MCF 10A (cell line): Measurements from ENCODE around the gene UNC79. TPM values are rescaled to one million over a fixed set of nuclear protein-coding genes. Genes with fewer than 3 reads are reported as not detected.
"Not testable (repeated sequence)": the region's sequence is repeated elsewhere in the genome, so short reads cannot be mapped to it uniquely, and the experiment has no call there.

Source experiments
- BruUV-seq: library from RNA; stranded (reverse); fragments of 400-500 nt; replicated peaks from 2 replicates; lab custom pipeline; 2021; lab: Mats Ljungman, UMichigan
- CTCF ChIA-PET: fragments of 300-600 bp; sonication (Branson Sonifier 250); formaldehyde crosslinking; extraction: SDS; loops from one replicate; lab custom pipeline; 2021; ENCODE audit warnings: antibody characterized with exemption, inconsistent platforms; lab: Yijun Ruan, JAX
- POLR2A ChIA-PET: fragments of 300-600, 350-650 bp; sonication (Branson Sonifier 250); formaldehyde crosslinking; extraction: SDS; loops from one replicate; lab custom pipeline; 2020; ENCODE audit warnings: antibody characterized with exemption, inconsistent platforms; lab: Yijun Ruan, JAX
- DNase-seq: peaks from one replicate; pipeline ENCODE4 v3.0.0-alpha.2; 2018; ENCODE audit not compliant: unreplicated experiment
- H3K27ac Mint-ChIP-seq: one replicate; pipeline ENCODE4 v1.8.0; 2022; ENCODE audit warnings: mild to moderate bottlenecking, low read depth, mixed read lengths; ENCODE audit not compliant: unreplicated experiment
- H3K27me3 Mint-ChIP-seq: one replicate; pipeline ENCODE4 v1.8.0; 2022; ENCODE audit warnings: mixed read lengths; ENCODE audit not compliant: insufficient read depth, unreplicated experiment
- H3K36me3 Mint-ChIP-seq: one replicate; pipeline ENCODE4 v1.8.0; 2022; ENCODE audit warnings: mild to moderate bottlenecking, moderate library complexity, mixed read lengths; ENCODE audit not compliant: insufficient read depth, unreplicated experiment
- H3K4me1 Mint-ChIP-seq: one replicate; pipeline ENCODE4 v1.8.0; 2022; ENCODE audit warnings: mixed read lengths; ENCODE audit not compliant: insufficient read depth, unreplicated experiment
- H3K4me3 Mint-ChIP-seq: one replicate; pipeline ENCODE4 v1.8.0; 2022; ENCODE audit warnings: mild to moderate bottlenecking, moderate library complexity, mixed read lengths; ENCODE audit not compliant: unreplicated experiment
- H3K9me3 Mint-ChIP-seq: one replicate; pipeline ENCODE4 v1.8.0; 2022; ENCODE audit warnings: mixed read lengths; ENCODE audit not compliant: unreplicated experiment
- CTCF ChIP-seq: fragments of 200-600 bp; IDR thresholded peaks from one replicate; pipeline ENCODE4 v1.8.0; 2022; ENCODE audit warnings: antibody characterized with exemption, mild to moderate bottlenecking; ENCODE audit not compliant: unreplicated experiment
- intact Hi-C: fragments of 100-400 bp; cut with micrococcal nuclease; formaldehyde crosslinking; loops from 2 replicates; pipeline ENCODE4 v1.14.1; 2022
- total RNA-seq: library from RNA; stranded (reverse); gene quantifications from 2 replicates; pipeline ENCODE4 v1.2.3, GENCODE V29; 2022

The UNC79 gene
- total RNA-seq, 1 experiment from 2014 or later, result 0.05 TPM

GRCh38 chr14:93481758-93482157 is 51.0 kb downstream of the UNC79 start:
- Mint-ChIP-seq H3K27me3 (peaks cover 59% of the 10 kb centered on the region), H3K36me3 (no peaks in the 10 kb centered on the region), H3K4me1 (no peaks in the 10 kb centered on the region), H3K9me3 (no peaks in the 10 kb centered on the region), H3K4me3 (no peak overlapping the region), H3K27ac (no peak overlapping the region)
- intact Hi-C loops, result no loop called here
- ChIA-PET CTCF (interaction anchor here (0.8 kb wide), 1 partner anchor 53 kb away, joined by 3 read pairs; no protein-coding TSS in a partner anchor), POLR2A (no interaction called here)
- TF ChIP-seq CTCF, result no peak
- no peak for DNase-seq
- BruUV-seq, result no TSS peak

GRCh38 chr14:93490001-93490400 is 59.3 kb downstream of the UNC79 start:
- CTCF ChIA-PET, result no interaction called here
- no peak for TF ChIP-seq CTCF
- no TSS peak for BruUV-seq

GRCh38 chr14:93493054-93493453 is 62.3 kb downstream of the UNC79 start:
- TF ChIP-seq CTCF, result no peak
- CTCF ChIA-PET, result interaction anchor here (0.7 kb wide), 1 partner anchor 20 kb away, joined by 3 read pairs; no protein-coding TSS in a partner anchor
- Mint-ChIP-seq H3K4me3 (no peak overlapping the region), H3K27me3 (peaks cover 11% of the 10 kb centered on the region), H3K9me3 (no peaks in the 10 kb centered on the region), H3K27ac (no peak overlapping the region), H3K4me1 (no peaks in the 10 kb centered on the region), H3K36me3 (no peaks in the 10 kb centered on the region)
- POLR2A ChIA-PET, result no interaction called here
- intact Hi-C loops, result no loop called here
- DNase-seq, result no peak
- BruUV-seq, result no TSS peak

More at GRCh38 chr14:93490001-93490400, 59.3 kb downstream of the UNC79 start:
- POLR2A ChIA-PET, result no interaction called here
- no peak overlapping the region for H3K4me3 Mint-ChIP-seq
- H3K36me3 Mint-ChIP-seq, result no peaks in the 10 kb centered on the region
- intact Hi-C loops, result no loop called here
- peaks cover 11% of the 10 kb centered on the region for H3K27me3 Mint-ChIP-seq
- no peaks in the 10 kb centered on the region for H3K9me3 Mint-ChIP-seq
- no peaks in the 10 kb centered on the region for H3K4me1 Mint-ChIP-seq
- H3K27ac Mint-ChIP-seq, result no peak overlapping the region
- no peak for DNase-seq

- DNase-seq, H3K9me3 Mint-ChIP-seq, H3K4me3 Mint-ChIP-seq: not testable (repeated sequence)
Measured at GRCh38 chr14:93493622-93494021, 62.9 kb downstream of the UNC79 start.

More at GRCh38 chr14:93493622-93494021, 62.9 kb downstream of the UNC79 start:
- CTCF ChIA-PET, POLR2A ChIA-PET, BruUV-seq, H3K36me3 Mint-ChIP-seq, intact Hi-C loops, H3K27ac Mint-ChIP-seq, H3K4me1 Mint-ChIP-seq: not testable (repeated sequence)
- H3K27me3 Mint-ChIP-seq, result peaks cover 11% of the 10 kb centered on the region
